ENCODE data around the gene RNF13.
"Not testable (repeated sequence)": the region's sequence is repeated elsewhere in the genome, so short reads cannot be mapped to it uniquely, and the experiment has no call there.

RNF13 gene

GRCh38 chr3:149844091-149844490 lies 31.1 kb downstream of the RNF13 start:
- no peak for DNase-seq

GRCh38 chr3:149845570-149846244 lies 32.7 kb downstream of the RNF13 start:
- no peak for DNase-seq

GRCh38 chr3:149848238-149848637 lies 35.2 kb downstream of the RNF13 start:
- no peak for DNase-seq

- no peak for DNase-seq
Measured at GRCh38 chr3:149848688-149849087, 35.7 kb downstream of the RNF13 start.

GRCh38 chr3:149850787-149851584 lies 38.0 kb downstream of the RNF13 start:
- peak; percentile 66 for DNase-seq

- DNase-seq: no peak
Measured at GRCh38 chr3:149858911-149859310, 45.9 kb downstream of the RNF13 start.

GRCh38 chr3:149860881-149861280 lies 47.9 kb downstream of the RNF13 start:
- DNase-seq: no peak

- DNase-seq: no peak
Measured at GRCh38 chr3:149867563-149867962, 54.5 kb downstream of the RNF13 start.

- no peak for DNase-seq
Measured at GRCh38 chr3:149871855-149872254, 58.8 kb downstream of the RNF13 start.

- no peak for DNase-seq
Measured at GRCh38 chr3:149872589-149872988, 59.6 kb downstream of the RNF13 start.

- no peak for DNase-seq
Measured at GRCh38 chr3:149877668-149878067, 64.7 kb downstream of the RNF13 start.

- DNase-seq: peak; percentile 56
Measured at GRCh38 chr3:149879872-149880271, 66.9 kb downstream of the RNF13 start.

- DNase-seq: no peak
Measured at GRCh38 chr3:149881879-149882278, 68.9 kb downstream of the RNF13 start.

- DNase-seq: no peak
Measured at GRCh38 chr3:149883134-149883533, 70.1 kb downstream of the RNF13 start.

GRCh38 chr3:149883860-149884259 lies 70.8 kb downstream of the RNF13 start:
- not testable (repeated sequence) for DNase-seq

GRCh38 chr3:149884848-149885247 lies 71.8 kb downstream of the RNF13 start:
- DNase-seq: not testable (repeated sequence)

- DNase-seq: no peak
Measured at GRCh38 chr3:149886957-149887356, 73.9 kb downstream of the RNF13 start.

- no peak for DNase-seq
Measured at GRCh38 chr3:149891621-149892020, 78.6 kb downstream of the RNF13 start.

GRCh38 chr3:149892371-149892770 lies 79.4 kb downstream of the RNF13 start:
- DNase-seq: no peak

- no peak for DNase-seq
Measured at GRCh38 chr3:149894205-149894604, 81.2 kb downstream of the RNF13 start.

- no peak for DNase-seq
Measured at GRCh38 chr3:149895339-149895738, 82.3 kb downstream of the RNF13 start.

- no peak for DNase-seq
Measured at GRCh38 chr3:149895769-149896168, 82.8 kb downstream of the RNF13 start.

- no peak for DNase-seq
Measured at GRCh38 chr3:149898771-149899170, 85.8 kb downstream of the RNF13 start.

GRCh38 chr3:149900322-149900721 lies 87.3 kb downstream of the RNF13 start:
- DNase-seq: no peak
